ENCODE measurements around the gene ODF2L.
"Not testable (repeated sequence)": the region's sequence is repeated elsewhere in the genome, so short reads cannot be mapped to it uniquely, and the experiment has no call there.

Gene ODF2L

DNA sequence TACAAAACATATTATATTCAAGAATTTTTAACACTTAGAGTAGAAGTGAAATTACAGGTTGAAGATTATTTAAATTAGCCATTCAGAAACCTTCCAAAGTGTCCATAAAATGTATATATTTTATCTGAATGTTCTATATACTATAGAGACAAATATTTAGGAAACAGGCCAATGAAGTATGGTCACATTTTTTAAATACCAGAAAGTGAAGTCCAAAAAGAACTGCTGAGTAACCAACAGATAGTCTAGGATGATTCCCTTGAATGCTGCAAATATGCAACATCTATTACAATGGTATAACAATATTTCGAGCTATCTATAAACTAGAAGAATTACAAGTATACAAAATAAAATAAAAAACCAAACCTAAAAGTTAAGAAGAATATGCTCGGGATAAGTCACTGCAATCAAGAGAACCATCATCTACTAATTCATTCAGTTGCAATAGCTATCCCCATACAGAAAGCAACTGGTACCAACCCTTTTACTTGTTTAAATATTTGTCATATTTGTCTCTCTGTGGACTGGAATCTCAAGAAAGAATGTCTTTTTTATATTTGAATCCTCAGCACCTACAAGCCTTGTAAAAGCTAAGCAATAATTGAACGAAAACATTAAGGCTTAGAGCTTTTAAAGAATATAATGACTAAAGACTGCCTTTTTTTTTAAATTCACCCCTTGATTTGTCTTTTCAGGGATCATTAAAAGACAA, 8.1 kb downstream of the ODF2L start:
- DNase-seq = no peak

DNA sequence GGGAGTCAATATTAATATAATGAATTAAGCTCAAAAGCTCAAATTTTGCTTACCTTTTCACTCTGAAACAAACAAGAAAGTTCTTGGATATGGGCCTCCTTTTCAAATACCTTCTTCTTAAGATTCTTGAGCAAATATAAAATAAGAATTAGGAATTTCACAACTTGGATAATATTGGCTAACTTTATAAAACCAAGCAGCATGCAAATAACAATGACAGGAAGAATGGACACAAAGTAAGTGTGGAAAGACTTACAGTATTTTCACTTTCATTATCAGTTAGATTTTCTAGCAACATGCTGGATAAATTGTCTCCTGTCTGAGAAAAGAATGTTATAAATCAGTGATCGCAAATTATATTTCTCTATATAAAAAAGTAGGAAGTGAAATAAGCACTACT, 13.2 kb downstream of the ODF2L start:
- no peak for DNase-seq

DNA sequence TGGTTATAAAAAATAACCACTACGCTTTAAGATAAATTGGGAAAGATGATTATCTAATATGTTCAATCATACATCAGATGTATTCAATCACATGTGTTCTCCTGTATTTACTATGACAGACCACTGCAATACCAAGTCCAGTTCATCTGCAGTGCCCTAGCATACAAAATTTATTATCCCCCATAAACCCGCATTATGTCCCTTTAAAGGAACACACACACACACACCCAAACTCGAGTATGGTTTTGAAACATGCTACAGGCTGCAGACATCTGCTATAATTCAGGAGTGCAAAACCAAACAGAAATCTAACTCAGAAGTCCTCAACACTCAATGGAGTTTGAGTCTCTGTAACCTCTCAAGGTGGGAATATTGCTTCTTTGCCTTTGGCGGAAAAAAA, 14.9 kb downstream of the ODF2L start:
- no peak for DNase-seq

DNA sequence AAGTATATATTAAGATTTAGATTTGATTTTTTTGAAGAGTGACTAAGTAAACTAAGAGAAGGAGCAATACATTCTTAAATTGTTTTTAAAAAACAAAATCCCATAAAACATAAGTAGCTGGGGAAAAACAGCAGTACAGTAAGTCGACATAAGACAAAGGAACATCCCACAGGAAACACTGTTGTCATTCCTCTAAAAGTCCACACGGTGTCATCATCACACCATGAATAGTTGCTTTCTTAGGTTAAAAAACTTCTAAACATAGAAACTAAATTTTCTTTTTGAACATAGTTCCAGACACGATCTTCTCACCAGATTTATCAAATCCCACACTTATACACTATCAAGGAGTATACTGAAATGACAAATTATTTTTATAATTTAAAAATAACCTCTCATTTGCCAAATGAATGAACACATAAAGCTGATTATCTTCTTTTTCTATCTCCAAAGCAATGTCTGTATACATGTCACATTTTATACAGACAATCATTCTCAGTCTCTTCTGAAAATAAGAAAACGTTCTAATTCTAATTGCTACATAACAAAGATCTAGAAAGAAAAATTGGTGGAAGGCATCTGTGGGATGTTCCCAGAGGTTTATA, 15.8 kb downstream of the ODF2L start:
- DNase-seq = peak; percentile 33

DNA sequence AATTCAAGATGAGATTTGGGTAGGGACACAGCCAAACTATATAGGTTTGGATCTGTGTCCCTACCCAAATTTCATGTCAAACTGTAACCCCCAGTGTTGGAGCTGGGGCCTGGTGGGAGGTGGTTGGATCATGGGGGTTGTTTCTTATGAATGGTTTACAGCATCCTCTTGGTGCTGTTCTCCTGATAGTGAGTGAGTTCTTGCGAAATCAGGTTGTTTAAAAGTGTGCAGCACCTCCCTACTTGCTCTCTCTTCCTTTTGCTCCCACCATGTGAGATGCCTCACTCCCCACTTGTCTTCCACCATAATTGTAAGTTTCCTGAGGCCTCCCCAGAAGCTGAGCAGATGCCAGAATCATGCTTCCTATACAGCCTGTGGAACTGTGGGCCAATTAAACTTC, 17.3 kb downstream of the ODF2L start:
- DNase-seq = no peak

DNA sequence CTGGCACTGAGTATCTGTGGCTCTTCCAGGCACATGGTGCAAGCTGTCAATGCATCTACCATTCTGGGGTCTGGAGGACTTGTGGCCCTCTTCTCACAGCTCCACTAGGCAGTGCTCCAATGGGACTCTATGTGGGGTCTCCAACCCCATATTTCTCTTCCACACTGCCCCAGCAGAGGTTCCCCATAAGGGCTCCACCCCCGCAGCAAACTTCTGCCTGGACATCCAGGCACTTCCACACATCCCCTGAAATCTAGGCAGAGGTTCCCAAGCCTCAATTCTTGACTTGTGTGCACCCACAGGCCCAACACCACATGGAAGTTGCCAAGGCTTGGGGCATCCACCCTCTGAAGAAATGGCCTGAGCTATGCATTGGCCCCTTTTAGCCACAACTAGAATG, 18.8 kb downstream of the ODF2L start:
- no peak for DNase-seq

DNA sequence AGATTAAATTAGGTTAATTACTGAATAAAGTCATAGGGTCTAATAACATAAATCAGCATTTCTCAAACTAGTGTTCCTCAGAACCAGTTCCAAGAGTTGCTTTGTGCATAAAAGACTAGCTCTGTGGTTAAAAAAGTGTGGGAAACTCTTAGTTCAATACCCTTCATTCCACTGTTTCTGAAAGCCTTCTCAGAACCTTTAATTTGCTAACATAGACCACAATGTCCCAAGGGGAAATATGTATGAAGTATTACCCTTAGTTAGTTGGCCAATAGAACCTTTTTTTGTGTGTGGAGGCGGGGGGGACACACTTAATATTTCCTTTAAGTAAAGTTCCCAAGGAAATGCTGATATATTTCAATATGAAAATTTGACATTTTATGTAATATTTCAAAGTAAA, 20.4 kb downstream of the ODF2L start:
- DNase-seq = no peak

DNA sequence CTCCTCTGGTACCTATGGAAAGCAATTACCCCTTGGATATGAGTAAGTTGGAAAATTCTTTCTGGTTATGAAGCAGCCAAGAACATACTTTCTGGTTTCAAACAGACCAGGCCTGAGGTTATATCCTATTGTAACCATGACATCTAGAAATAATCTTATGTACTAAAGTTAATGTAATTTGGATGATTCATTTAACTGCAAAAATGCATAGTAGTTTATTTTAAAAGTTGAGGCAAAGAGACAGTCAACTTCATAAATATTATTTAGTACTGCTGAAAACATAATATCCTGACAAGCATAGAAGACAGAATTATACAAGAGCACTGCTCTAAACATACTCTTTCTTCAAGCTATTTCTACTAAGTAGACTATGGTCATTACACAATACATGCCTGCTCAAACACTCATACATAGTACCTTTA, 25.5 kb downstream of the ODF2L start:
- DNase-seq = no peak

DNA sequence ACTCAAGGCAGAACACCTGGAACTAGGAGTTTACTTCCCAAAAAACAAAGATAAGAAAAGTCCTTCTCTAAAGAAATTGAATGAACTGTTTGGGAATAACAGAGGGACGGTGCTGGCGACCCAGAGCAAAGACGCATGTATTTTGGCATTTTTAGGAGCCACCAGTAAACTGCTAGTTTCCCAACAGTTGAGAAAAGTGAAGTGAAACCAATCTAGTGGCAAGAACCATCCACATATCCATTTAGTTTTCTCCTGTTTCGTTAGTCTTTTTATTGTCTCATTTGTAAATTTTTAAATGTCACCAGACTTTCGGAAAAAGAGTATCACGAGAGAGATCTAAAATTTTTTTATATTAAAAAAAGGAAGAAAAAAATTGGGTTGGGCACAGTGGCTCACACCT, 30.2 kb downstream of the ODF2L start:
- no peak for DNase-seq

DNA sequence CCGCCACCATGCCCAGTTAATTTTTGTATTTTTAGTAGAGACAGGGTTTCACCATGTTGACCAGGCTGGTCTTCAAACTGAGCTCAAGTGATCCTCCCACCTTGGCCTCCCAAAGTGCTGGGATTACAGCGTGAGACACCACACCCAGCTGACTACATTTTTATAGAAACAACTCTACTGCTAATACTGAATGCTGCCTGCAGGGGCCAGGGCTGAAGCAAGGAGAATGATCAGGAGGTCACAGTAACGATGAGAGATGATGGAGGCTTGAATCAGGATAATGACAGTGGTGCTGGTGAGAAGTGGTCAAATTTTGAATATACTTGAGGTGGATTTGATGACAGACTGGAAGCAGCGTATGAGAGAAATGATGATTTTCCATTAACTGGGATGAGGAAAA, 33.3 kb downstream of the ODF2L start:
- DNase-seq = no peak

DNA sequence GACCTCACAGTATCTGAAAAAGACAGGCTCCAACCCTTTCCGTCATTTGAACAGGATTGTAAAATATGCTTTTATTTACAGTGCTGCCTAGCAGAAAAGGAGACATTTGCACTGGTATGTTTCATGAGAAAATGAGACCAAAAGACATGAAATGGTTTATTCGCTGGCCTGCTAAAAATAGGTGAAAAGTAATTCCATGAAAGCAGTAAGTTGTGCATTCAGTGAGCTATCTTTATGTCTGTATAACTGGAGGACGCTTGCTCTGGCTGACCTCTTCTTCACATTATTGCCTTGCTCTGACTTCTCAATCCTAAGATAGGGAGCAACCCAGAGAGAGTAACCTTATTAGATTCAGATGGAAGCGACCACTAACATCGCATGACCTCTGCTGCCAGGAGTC, 38.3 kb downstream of the ODF2L start:
- DNase-seq = no peak

DNA sequence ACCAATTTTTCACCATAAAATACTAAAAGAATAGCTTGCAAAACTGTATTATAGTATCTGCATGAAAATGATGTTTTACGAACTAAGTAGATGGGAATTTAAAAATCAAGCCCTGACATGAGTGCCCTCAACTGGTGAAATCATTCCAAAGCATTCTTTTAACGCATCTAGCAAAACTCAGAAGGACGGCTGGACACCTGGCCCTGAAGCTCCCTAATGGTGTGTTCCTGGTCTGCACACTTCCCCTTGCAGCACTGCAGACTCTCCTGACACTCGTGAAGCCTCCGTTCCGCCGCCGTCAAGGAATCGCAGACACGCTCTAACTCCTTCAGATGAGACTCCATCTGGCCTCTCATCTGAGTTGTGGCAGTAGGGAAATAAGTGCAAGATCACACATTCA, 39.9 kb downstream of the ODF2L start:
- DNase-seq = peak; percentile 12

DNA sequence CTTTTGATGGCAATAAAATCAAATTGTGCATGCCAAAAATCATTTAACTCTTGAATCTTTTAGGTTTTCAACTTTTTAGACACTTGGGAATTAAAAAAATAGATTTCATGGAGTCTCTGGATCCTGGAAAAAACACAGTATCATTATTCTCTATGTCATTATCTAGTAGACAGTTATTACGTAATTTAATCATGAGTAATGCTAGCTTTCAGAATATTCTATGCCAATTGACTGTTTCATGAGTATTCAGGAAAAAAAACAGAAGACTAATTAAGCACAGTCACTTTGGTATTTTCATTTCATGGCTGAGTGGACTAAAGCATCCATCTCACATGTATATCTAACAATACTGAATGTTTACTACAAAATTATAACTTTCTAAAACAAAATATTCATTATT, 44.0 kb downstream of the ODF2L start:
- DNase-seq = no peak

DNA sequence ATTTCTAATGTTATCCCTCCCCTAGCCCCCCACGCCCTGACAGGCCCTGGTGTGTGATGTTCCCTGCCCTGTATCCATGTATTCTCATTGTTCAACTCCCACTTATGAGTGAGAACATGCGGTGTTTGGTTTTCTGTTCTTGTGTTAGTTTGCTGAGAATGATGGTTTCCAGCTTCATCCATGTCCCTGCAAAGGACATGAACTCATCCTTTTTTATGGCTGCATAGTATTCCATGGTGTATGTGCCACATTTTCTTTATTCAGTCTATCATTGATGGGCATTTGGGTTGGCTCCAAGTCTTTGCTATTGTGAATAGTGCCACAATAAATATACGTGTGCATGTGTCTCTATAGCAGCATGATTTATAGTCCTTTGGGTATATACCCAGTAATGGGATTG, 45.9 kb downstream of the ODF2L start:
- DNase-seq = not testable (repeated sequence)

DNA sequence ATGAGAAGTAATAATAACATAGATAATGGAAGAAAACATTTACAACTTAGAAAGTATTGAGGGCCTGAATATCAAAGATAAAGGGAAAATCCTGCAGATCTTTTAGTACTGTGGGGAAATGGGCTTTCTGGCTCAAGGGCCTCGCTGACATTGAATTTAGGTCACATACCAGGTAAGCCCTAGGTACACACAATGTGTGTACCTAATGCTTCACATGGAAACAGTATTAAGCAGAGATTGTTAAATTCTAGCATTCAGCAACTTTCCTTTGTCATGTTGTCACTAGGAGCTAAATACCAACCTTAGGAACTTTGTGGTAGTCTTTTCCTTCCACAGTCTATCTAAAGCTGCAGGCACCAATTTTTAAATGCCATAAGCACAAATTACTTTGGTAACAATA, 49.7 kb downstream of the ODF2L start:
- no peak for DNase-seq

DNA sequence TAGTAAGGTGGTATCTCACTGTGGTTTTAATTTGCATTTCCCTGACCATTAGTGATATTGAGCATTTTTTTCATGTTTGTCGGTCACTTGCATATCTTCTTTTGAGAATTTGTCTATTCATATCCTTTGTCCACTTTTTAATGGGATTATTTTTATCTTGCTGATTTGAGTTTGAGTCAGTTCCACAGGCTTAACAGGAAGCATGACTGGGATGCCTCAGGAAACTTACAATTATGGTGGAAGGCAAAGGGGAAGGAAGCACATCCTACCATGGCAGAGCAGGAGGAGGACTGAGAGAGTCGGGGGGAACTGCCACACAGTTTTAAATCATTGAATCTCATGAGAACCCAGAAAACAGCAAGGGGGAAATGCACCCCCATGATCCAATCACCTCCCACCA, 51.1 kb downstream of the ODF2L start:
- no peak for DNase-seq

DNA sequence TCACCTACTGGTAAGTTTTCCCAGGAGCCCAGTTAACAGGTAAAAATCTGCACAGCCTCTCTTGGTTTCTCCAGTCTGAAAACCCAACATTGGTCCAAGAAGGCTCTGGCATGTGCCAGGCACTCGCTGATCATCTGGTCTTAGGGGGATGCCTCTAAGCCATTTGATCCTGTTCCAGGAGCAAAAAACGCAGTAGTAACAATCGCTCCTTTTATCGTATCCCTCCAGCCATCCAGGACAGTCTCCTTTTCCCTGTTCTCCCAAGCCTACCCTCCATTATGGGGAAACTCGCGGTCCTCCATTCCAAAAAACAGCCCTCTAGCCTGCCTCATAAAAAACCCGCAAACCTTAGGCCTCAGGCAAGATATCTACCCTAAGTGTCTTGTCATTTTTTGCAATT, 56.2 kb downstream of the ODF2L start:
- no peak for DNase-seq

DNA sequence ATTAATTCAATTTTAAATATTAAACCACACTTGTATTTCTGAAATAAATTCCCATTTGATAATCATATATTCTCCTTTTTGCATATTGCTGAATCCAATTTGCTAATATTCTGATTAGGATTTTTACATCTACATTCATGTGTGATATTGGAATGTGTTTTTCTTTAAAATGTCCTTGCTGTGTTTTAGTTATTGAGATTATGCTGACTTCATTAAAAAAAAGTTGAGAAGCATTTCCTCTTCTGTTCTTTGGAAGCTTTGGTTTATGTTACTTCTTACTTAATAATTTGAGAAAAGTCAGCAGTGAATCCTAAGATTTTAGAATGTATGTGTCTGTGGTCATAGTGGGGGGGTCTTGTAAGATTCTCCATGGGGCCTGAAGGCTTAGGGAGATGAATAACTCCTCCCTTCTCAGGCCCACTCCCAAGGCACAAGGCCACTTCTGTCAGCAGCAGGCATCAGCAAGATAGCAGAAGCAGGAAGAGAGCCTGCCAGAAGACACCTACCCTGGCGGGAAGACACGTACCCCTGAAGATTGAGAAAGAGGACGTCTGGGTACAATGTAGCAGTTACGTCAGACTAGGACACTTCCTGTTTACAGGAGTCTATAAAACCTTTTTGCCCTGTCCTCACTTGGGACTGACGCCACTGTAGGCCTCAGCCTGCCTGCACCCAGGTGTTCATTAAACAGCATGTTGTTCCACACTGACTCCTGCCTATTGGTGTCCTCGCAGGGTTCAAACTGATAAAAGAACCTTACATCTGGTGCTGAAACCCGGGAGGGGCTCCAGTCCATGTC, 56.9 kb downstream of the ODF2L start:
- no peak for DNase-seq

DNA sequence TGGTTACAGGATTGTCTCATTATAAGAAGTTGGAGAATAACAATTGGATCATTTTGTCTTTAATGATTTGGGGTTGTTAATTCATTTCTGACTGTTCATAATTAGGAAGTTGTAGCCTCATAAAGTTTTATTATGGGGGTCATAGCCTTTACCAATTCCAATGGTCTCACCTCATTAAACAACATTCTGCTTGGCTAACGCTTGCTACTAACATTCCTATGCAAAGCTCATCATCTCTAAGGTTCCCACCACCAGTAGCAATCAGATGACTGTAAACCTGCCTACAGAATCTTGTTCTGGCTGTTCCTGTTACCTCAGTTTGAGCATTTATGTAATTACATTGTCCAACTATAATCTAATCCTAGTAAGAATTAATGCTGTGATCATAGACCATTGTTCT, 60.2 kb downstream of the ODF2L start:
- no peak for DNase-seq

DNA sequence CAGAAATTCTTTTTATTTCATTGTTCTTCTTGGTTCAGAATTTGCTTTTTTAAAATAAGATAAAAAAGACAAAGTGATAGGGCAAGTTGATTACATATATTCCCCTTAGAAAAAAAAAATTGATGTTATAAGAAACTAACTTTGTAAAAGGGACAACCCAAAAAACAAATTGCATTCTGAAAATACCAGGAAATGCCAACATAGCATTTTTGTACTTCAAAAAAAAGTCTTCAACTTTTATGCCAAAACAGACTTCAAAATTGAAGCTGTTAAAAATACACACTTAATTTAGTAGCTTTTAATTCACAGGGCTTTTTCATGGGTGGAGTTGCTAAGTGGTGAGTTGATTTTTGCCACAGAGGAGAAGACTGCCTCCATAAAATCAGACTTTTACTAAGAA, 70.9 kb downstream of the ODF2L start:
- no peak for DNase-seq

DNA sequence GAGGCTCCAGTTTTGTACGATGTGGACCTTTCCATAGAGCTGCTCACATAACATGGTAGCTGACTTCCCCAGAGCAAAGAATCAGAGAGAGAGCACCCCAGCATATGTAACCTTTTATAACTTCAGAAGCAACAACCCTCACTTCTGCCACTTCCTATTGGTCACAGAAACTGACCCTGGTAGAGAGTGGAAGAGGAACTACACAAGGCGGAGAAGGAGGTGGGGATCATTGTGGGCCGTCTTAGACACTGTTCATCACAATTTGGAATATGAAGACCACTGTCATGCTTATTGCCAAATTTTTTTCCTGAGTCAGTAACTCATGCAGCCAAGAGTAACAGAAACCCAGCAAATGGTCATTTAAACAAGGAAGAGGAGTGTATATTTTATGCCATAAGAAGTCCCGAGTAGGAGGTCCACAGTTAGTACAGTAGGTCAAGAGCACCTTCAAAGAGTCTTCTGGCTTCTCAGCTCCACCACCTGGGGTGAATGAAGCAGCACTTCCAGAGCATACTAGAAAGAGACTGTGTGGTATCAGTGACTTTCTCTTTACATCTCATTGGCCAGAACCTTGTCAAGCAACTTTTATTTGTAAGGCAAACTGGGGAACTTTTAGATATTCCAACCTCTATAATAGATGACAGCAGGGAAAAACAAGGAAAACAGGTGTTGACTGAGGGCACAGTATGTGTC, 71.8 kb downstream of the ODF2L start:
- no peak for DNase-seq

DNA sequence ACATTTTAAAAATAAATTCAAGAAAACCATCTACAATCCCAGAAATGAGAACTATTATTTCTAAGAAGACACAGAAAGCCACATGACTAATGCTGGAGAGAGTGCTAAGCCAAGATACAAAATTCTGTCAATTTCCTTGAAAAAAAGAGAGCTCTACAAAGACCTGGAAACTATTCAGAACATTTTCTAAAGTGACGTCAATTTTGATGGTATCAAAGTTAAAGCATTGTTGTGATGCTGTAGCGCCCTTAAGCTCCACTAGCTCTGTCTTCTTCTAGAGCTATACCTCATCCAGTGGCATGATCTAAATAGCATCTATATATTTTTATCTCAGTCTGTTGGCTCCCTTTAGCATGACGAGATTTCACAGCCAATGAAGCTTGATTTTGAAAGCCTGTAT, 73.9 kb downstream of the ODF2L start:
- DNase-seq = no peak

DNA sequence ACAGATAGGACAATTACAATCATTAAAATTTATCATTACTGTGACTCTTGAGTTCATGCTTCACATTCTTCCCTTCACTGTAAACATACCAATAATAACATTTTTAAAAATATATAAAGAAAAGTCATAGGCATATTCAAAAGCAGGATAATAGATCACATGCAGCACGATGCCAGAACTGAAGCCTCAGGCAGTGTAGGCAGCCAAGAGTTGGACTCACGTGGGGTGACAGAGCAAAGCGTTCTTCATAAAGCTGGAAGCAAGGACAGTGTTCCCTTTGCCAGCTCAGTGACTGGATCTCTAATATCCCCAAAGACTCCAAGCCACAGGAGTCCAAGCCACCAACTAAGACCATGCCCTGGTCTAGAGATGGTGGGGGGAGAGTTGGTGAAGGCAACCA, 77.7 kb downstream of the ODF2L start:
- no peak for DNase-seq

DNA sequence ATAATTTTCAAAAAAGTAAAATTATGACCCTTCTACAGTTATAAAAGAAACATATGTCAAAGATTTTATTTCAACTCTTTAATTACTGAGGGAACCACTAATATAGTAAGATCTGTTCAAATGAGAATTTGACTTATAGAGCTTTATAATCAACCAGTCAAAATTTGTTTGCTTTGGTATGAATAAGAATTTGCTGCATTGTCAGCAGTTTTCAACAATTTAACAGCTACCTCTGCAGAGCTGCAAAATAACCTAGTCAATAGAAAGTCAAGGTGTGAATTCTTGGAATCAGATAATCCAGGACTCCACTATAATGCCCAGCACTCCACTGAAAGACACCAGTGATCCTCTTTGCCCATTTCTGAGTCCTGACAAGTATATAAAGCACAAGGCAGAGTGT, 78.2 kb downstream of the ODF2L start:
- no peak for DNase-seq

All from NCI-H526 treated with DMSO at 0.1 percent for 48 hours (cell line).